OCI-LY1 (cell line): Measurements from ENCODE around the gene LOC128125822.

Source experiments
- H2AFZ ChIP-seq: fragments of 200-600 bp; sonication (generic), shearing (Covaris generic); 2 replicates; pipeline ENCODE4 v1.6.0; 2014; ENCODE audit warnings: antibody characterized with exemption, mild to moderate bottlenecking, low read length
- H3F3A ChIP-seq: fragments of 200-600 bp; sonication (generic), shearing (Covaris generic); 2 replicates; pipeline ENCODE4 v1.6.0; 2014; ENCODE audit warnings: mild to moderate bottlenecking, antibody characterized with exemption, low read length, moderate library complexity; ENCODE audit not compliant: insufficient read depth
- H3K27ac ChIP-seq: fragments of 200-600 bp; sonication (generic); 2 replicates; pipeline ENCODE4 v1.5.1; 2014; ENCODE audit warnings: low read length, mixed run types, mild to moderate bottlenecking, low read depth; ENCODE audit not compliant: poor library complexity, severe bottlenecking
- H3K27me3 ChIP-seq: fragments of 200-600 bp; sonication (generic); 2 replicates; pipeline ENCODE4 v1.6.0; 2014; ENCODE audit warnings: antibody characterized with exemption, mild to moderate bottlenecking, low read length, moderate library complexity; ENCODE audit not compliant: insufficient read depth
- H3K36me3 ChIP-seq: fragments of 200-600 bp; sonication (generic); 2 replicates; pipeline ENCODE4 v1.6.1; 2014; ENCODE audit warnings: mild to moderate bottlenecking, antibody characterized with exemption, low read length, moderate library complexity, mixed read lengths; ENCODE audit not compliant: insufficient read depth
- H3K4me1 ChIP-seq: fragments of 200-600 bp; sonication (generic); 2 replicates; pipeline ENCODE4 v1.5.1; 2014; ENCODE audit warnings: mild to moderate bottlenecking, low read length, moderate library complexity; ENCODE audit not compliant: insufficient read depth, severe bottlenecking
- H3K4me2 ChIP-seq: fragments of 200-600 bp; sonication (generic), shearing (Covaris generic); 2 replicates; pipeline ENCODE4 v1.6.1; 2014; ENCODE audit warnings: low read length
- H3K4me3 ChIP-seq: fragments of 200-600 bp; sonication (generic); 2 replicates; pipeline ENCODE4 v1.5.1; 2014; ENCODE audit warnings: low read length, low read depth, mild to moderate bottlenecking, mixed read lengths; ENCODE audit not compliant: poor library complexity, severe bottlenecking
- H3K79me2 ChIP-seq: fragments of 200-600 bp; shearing (Covaris generic); 2 replicates; pipeline ENCODE4 v1.6.1; 2016; ENCODE audit warnings: mixed run types, low read length, mixed read lengths; ENCODE audit not compliant: insufficient read depth
- H3K9ac ChIP-seq: fragments of 200-600 bp; sonication (generic), shearing (Covaris generic); 2 replicates; pipeline ENCODE4 v1.6.1; 2014; ENCODE audit warnings: mild to moderate bottlenecking, low read length, mixed read lengths
- H3K9me2 ChIP-seq: fragments of 200-600 bp; sonication (generic), shearing (Covaris generic); 2 replicates; pipeline ENCODE4 v1.6.1; 2014; ENCODE audit warnings: low read depth, mild to moderate bottlenecking, low read length, mixed read lengths
- H3K9me3 ChIP-seq: fragments of 200-600 bp; shearing (Covaris generic); 2 replicates; pipeline ENCODE4 v1.6.1; 2014; ENCODE audit warnings: low read length, mixed read lengths
- H4K20me1 ChIP-seq: fragments of 200-600 bp; sonication (generic), shearing (Covaris generic); 2 replicates; pipeline ENCODE4 v1.6.0; 2016; ENCODE audit warnings: mild to moderate bottlenecking, low read length; ENCODE audit not compliant: insufficient read depth
- CTCF ChIP-seq: fragments of 200-600 bp; sonication (generic), shearing (Covaris generic); IDR thresholded peaks from 2 replicates; pipeline ENCODE4 v1.5.1; 2017; ENCODE audit warnings: mild to moderate bottlenecking, antibody characterized with exemption, low read length, moderate library complexity, mixed read lengths
- EZH2 ChIP-seq: fragments of 200-600 bp; sonication (generic), shearing (Covaris generic); IDR thresholded peaks from 2 replicates; pipeline ENCODE4 v1.8.0; 2017; ENCODE audit warnings: borderline replicate concordance, mixed run types, mild to moderate bottlenecking, antibody characterized with exemption, low read length, moderate library complexity, mixed read lengths

Gene LOC128125822

GRCh38 chr6:63565058-63565726 lies 7.1 kb upstream of the LOC128125822 start:
- no peaks in the 10 kb centered on the region for H3K79me2 ChIP-seq
- H3K4me3 ChIP-seq: no peak overlapping the region
- no peaks in the 10 kb centered on the region for H3F3A ChIP-seq
- no peaks in the 10 kb centered on the region for H3K27me3 ChIP-seq
- no peak overlapping the region for H3K9ac ChIP-seq
- no peak overlapping the region for H2AFZ ChIP-seq
- H3K36me3 ChIP-seq: no peaks in the 10 kb centered on the region
- no peak overlapping the region for H3K27ac ChIP-seq
- H3K9me2 ChIP-seq: no peaks in the 10 kb centered on the region
- H3K4me1 ChIP-seq: no peaks in the 10 kb centered on the region
- no peaks in the 10 kb centered on the region; the same call in 1 of the 2 replicates for H4K20me1 ChIP-seq
- TF ChIP-seq EZH2: no peak
- no peak for TF ChIP-seq CTCF
- H3K9me3 ChIP-seq: no peaks in the 10 kb centered on the region
- no peak overlapping the region for H3K4me2 ChIP-seq

GRCh38 chr6:63565727-63566596 lies 6.3 kb upstream of the LOC128125822 start:
- Histone ChIP-seq H3K79me2 (no peaks in the 10 kb centered on the region), H3K4me2 (no peak overlapping the region), H3K27ac (no peak overlapping the region), H3K9ac (no peak overlapping the region), H3K27me3 (no peaks in the 10 kb centered on the region), H3K9me2 (no peaks in the 10 kb centered on the region), H4K20me1 (no peaks in the 10 kb centered on the region), H3K4me1 (no peaks in the 10 kb centered on the region), H3K9me3 (no peaks in the 10 kb centered on the region), H2AFZ (no peak overlapping the region), H3K4me3 (no peak overlapping the region), H3F3A (no peaks in the 10 kb centered on the region), H3K36me3 (no peaks in the 10 kb centered on the region; the same call in 1 of the 2 replicates)
- no peak for TF ChIP-seq EZH2
- TF ChIP-seq CTCF: no peak

GRCh38 chr6:63567966-63568365 lies 4.3 kb upstream of the LOC128125822 start:
- no peaks in the 10 kb centered on the region for H3K9me3 ChIP-seq
- no peaks in the 10 kb centered on the region; the same call in 1 of the 2 replicates for H3K36me3 ChIP-seq
- no peak overlapping the region for H3K4me3 ChIP-seq
- H3F3A ChIP-seq: no peaks in the 10 kb centered on the region
- H3K27me3 ChIP-seq: no peaks in the 10 kb centered on the region
- H3K4me2 ChIP-seq: no peak overlapping the region
- no peaks in the 10 kb centered on the region for H3K79me2 ChIP-seq
- H3K27ac ChIP-seq: no peak overlapping the region
- no peak overlapping the region for H2AFZ ChIP-seq
- no peak overlapping the region for H3K9ac ChIP-seq
- peaks cover 5% of the 10 kb centered on the region for H3K4me1 ChIP-seq
- H3K9me2 ChIP-seq: no peaks in the 10 kb centered on the region
- TF ChIP-seq CTCF: no peak
- TF ChIP-seq EZH2: no peak
- no peaks in the 10 kb centered on the region for H4K20me1 ChIP-seq
